Colonic mucosa (tissue), 4 donors: ENCODE data around the gene HIC1. TPM values are rescaled to one million over a fixed set of nuclear protein-coding genes. Genes with fewer than 3 reads are reported as not detected.

Experiments
- DNase-seq: peaks from one replicate; pipeline ENCODE4 v3.0.0-alpha.2; 2020
- H3K27ac ChIP-seq: fragments of 200-600 bp; one replicate; pipeline ENCODE4 v1.8.0; 2021
- H3K27me3 ChIP-seq: fragments of 200-600 bp; one replicate; pipeline ENCODE4 v1.8.0; 2021
- H3K36me3 ChIP-seq: fragments of 200-600 bp; one replicate; pipeline ENCODE4 v1.8.0; 2021
- H3K4me1 ChIP-seq: fragments of 200-600 bp; one replicate; pipeline ENCODE4 v1.8.0; 2021; ENCODE audit warnings: mild to moderate bottlenecking
- H3K4me3 ChIP-seq: fragments of 200-600 bp; one replicate; pipeline ENCODE4 v1.8.0; 2021
- H3K9ac ChIP-seq, 2 donors: one replicate each; pipeline ENCODE4 v1.7.0; 2013; ENCODE audit warnings: control low read depth in 2 of 2, low read depth in 2 of 2, low read length in 2 of 2
- H3K9me3 ChIP-seq: fragments of 200-600 bp; one replicate; pipeline ENCODE4 v1.8.0; 2021
- CTCF ChIP-seq: fragments of 200-600 bp; IDR thresholded peaks from one replicate; pipeline ENCODE4 v1.8.0; 2022; ENCODE audit warnings: antibody characterized with exemption, mild to moderate bottlenecking
- intact Hi-C: fragments of 100-400 bp; cut with DNase I; formaldehyde crosslinking; loops from one replicate; pipeline ENCODE4 v1.14.1; 2022
- total RNA-seq, 2 donors: library from RNA; stranded (reverse); fragmentation: NEBNext Ultra II Directional in 1 of 2; extraction: Animal tissue kit (Norgen Biotek cat#: 25700) in 1 of 2; gene quantifications; one replicate each; pipeline ENCODE4 v1.2.1, GENCODE V29; 2021
- donor health status: healthy.
- donor health status: DM: no; HTN: no; CAD: no.
- donor health status: DM: no; HTN: no; CAD: no.

Gene HIC1
- total RNA-seq, 2 donors from 2014 or later = 7.0 to 11.2 TPM

GRCh38 chr17:2092253-2092652, 37.4 kb downstream of the HIC1 start:
- no peak overlapping the region for H3K4me3 ChIP-seq
- no peak overlapping the region for H3K9ac ChIP-seq
- H3K36me3 ChIP-seq = no peaks in the 10 kb centered on the region
- H3K27me3 ChIP-seq = no peaks in the 10 kb centered on the region
- H3K27ac ChIP-seq = no peak overlapping the region
- TF ChIP-seq CTCF = no peak
- H3K9me3 ChIP-seq = no peaks in the 10 kb centered on the region
- intact Hi-C loops = no loop called here
- no peak for DNase-seq
- peaks cover 16% of the 10 kb centered on the region for H3K4me1 ChIP-seq

- TF ChIP-seq CTCF = no peak
- H3K9ac ChIP-seq = no peak overlapping the region
- H3K4me1 ChIP-seq = peaks cover 11% of the 10 kb centered on the region
- H3K27ac ChIP-seq = no peak overlapping the region
- H3K36me3 ChIP-seq = no peaks in the 10 kb centered on the region
- no peak overlapping the region for H3K4me3 ChIP-seq
- H3K9me3 ChIP-seq = no peaks in the 10 kb centered on the region
- no peaks in the 10 kb centered on the region for H3K27me3 ChIP-seq
- intact Hi-C loops = no loop called here
- no peak for DNase-seq
Observed at GRCh38 chr17:2093349-2093748, 38.4 kb downstream of the HIC1 start.

GRCh38 chr17:2094891-2095535, 40.1 kb downstream of the HIC1 start:
- Histone ChIP-seq H3K27me3 (no peaks in the 10 kb centered on the region), H3K36me3 (no peaks in the 10 kb centered on the region), H3K4me1 (peaks cover 6% of the 10 kb centered on the region), H3K27ac (no peak overlapping the region), H3K9ac (no peak overlapping the region), H3K4me3 (no peak overlapping the region), H3K9me3 (no peaks in the 10 kb centered on the region)
- intact Hi-C loops = no loop called here
- peak; percentile 28 for TF ChIP-seq CTCF
- DNase-seq = no peak

GRCh38 chr17:2095536-2095910, 40.6 kb downstream of the HIC1 start:
- peaks cover 6% of the 10 kb centered on the region for H3K4me1 ChIP-seq
- no peaks in the 10 kb centered on the region for H3K36me3 ChIP-seq
- TF ChIP-seq CTCF = no peak
- no peak overlapping the region for H3K9ac ChIP-seq
- DNase-seq = no peak
- no peak overlapping the region for H3K27ac ChIP-seq
- H3K9me3 ChIP-seq = no peaks in the 10 kb centered on the region
- H3K4me3 ChIP-seq = no peak overlapping the region
- H3K27me3 ChIP-seq = no peaks in the 10 kb centered on the region
- intact Hi-C loops = no loop called here

GRCh38 chr17:2101448-2102257, 46.8 kb downstream of the HIC1 start:
- Histone ChIP-seq H3K36me3 (no peaks in the 10 kb centered on the region), H3K9ac (peak overlapping the region; percentile 22 to 30), H3K27ac (peak overlapping the region; percentile 46), H3K4me3 (no peak overlapping the region), H3K4me1 (peaks cover 2% of the 10 kb centered on the region), H3K9me3 (no peaks in the 10 kb centered on the region), H3K27me3 (no peaks in the 10 kb centered on the region)
- no peak for TF ChIP-seq CTCF
- intact Hi-C loops = no loop called here
- peak; percentile 96 for DNase-seq
